ENCODE data around the gene SEC16B. TPM values are rescaled to one million over a fixed set of nuclear protein-coding genes. Genes with fewer than 3 reads are reported as not detected.

Gene SEC16B
- total and polyA plus RNA-seq, 2 donors from 2014 or later, result 3.5 to 4.8 TPM

DNA sequence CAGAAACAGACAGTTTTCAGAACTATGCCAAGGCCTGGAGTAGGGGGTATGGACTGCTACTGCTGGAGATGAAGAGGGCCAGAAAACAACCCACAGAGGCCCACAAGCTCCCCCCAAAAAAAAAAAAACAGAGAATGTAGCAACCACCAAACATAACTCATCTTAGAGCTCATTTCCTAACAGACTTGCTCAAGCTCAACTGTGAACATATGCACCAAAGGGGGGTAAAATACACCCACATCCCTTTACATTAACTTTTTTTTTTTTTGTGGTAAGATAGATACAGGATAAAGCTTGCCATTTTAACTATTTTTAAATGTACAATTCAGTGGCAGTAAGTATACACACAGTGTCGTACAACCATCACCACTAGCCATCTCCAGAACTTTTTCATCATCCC, 36.0 kb downstream of the SEC16B start:
- DNase-seq, result no peak
- Histone ChIP-seq H3K4me1 (ENCODE audit: control insufficient read depth in 2 of 3, insufficient read depth in 2 of 3, low read depth in 1 of 3, low read length in 3 of 3) (no peaks in the 10 kb centered on the region), H3K9me3 (ENCODE audit: control insufficient read depth in 2 of 3, insufficient read depth in 1 of 3, low read length in 3 of 3) (no peaks in the 10 kb centered on the region), H3K4me3 (ENCODE audit: low read length in 3 of 3) (no peak overlapping the region), H3K27ac (ENCODE audit: low read depth in 2 of 2, low read length in 2 of 2) (no peak overlapping the region), H3K27me3 (ENCODE audit: control insufficient read depth, insufficient read depth, low read length) (no peaks in the 10 kb centered on the region), H3K9ac (ENCODE audit: low read length in 3 of 3) (no peak overlapping the region), H3K36me3 (ENCODE audit: control insufficient read depth in 2 of 3, insufficient read depth in 3 of 3, low read length in 3 of 3) (peaks cover 0 to 27% (median 13%) of the 10 kb centered on the region in 3 donors)
- intact Hi-C loops (cut with DNase I), result no loop called here
- FAIRE-seq, result no peak
- TF ChIP-seq, protein P1, sequence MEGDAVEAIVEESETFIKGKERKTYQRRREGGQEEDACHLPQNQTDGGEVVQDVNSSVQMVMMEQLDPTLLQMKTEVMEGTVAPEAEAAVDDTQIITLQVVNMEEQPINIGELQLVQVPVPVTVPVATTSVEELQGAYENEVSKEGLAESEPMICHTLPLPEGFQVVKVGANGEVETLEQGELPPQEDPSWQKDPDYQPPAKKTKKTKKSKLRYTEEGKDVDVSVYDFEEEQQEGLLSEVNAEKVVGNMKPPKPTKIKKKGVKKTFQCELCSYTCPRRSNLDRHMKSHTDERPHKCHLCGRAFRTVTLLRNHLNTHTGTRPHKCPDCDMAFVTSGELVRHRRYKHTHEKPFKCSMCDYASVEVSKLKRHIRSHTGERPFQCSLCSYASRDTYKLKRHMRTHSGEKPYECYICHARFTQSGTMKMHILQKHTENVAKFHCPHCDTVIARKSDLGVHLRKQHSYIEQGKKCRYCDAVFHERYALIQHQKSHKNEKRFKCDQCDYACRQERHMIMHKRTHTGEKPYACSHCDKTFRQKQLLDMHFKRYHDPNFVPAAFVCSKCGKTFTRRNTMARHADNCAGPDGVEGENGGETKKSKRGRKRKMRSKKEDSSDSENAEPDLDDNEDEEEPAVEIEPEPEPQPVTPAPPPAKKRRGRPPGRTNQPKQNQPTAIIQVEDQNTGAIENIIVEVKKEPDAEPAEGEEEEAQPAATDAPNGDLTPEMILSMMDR (IDR thresholded peaks at IDR 0.05; ENCODE audit: borderline replicate concordance, extremely low read depth, insufficient read depth), result no peak

DNA sequence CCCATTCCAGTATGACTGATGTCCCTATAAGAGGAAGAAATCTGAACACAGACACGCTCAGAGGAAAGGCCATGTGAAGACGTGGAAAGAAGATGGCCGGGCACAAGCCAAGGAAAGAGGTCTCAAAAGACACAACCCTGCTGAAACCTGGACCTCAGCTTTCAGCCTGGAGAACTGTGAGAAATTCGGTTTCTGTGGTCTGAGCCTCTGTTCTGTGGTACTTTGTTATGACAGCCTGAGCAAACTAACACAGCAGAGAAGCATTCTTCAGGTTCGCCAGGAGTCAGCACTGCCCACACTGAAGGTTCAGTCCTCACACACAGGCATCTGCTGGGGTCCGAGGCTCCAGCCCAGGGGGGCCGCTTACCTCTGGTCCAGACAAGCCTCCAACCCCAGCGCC, 37.7 kb downstream of the SEC16B start:
- FAIRE-seq (no peak), DNase-seq (no peak)
- no peak overlapping the region for H3K4me3 ChIP-seq (ENCODE audit: low read length in 3 of 3)
- no peak overlapping the region for H3K9ac ChIP-seq (ENCODE audit: low read length in 3 of 3)
- H3K4me1 ChIP-seq (ENCODE audit: control insufficient read depth in 2 of 3, insufficient read depth in 2 of 3, low read depth in 1 of 3, low read length in 3 of 3), result no peaks in the 10 kb centered on the region
- no peaks in the 10 kb centered on the region for H3K9me3 ChIP-seq (ENCODE audit: control insufficient read depth in 2 of 3, insufficient read depth in 1 of 3, low read length in 3 of 3)
- TF ChIP-seq, protein P1 (IDR thresholded peaks at IDR 0.05; ENCODE audit: borderline replicate concordance, extremely low read depth, insufficient read depth), result no peak
- H3K27ac ChIP-seq (ENCODE audit: low read depth in 2 of 2, low read length in 2 of 2), result no peak overlapping the region
- peaks cover 0 to 27% (median 13%) of the 10 kb centered on the region in 3 donors for H3K36me3 ChIP-seq (ENCODE audit: control insufficient read depth in 2 of 3, insufficient read depth in 3 of 3, low read length in 3 of 3)
- intact Hi-C loops (cut with DNase I), result no loop called here
- no peaks in the 10 kb centered on the region for H3K27me3 ChIP-seq (ENCODE audit: control insufficient read depth, insufficient read depth, low read length)

DNA sequence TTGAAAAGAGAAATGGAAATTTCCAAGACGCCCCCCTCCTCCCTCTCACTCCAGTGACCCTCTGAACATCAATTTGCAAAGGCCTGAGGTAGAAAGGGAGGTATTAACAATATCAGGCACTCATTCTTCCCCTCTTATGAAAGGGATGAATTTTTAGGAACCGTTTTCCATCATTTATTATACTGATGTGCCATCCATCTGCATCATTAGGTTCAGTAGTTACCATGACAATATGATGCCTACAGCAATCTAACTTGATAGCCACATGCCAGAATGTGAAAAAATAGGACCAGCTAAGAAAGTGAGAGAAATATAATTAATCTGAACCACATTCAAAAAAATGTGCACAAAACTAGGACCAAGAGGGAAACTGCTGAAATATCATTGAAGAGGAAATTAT, 40.9 kb downstream of the SEC16B start:
- FAIRE-seq, result no peak
- Histone ChIP-seq H3K9ac (ENCODE audit: low read length in 3 of 3) (no peak overlapping the region), H3K4me3 (ENCODE audit: low read length in 3 of 3) (no peak overlapping the region), H3K36me3 (ENCODE audit: control insufficient read depth in 2 of 3, insufficient read depth in 3 of 3, low read length in 3 of 3) (peaks cover 0 to 18% (median 8%) of the 10 kb centered on the region in 3 donors), H3K27ac (ENCODE audit: low read depth in 2 of 2, low read length in 2 of 2) (no peak overlapping the region), H3K4me1 (ENCODE audit: control insufficient read depth in 2 of 3, insufficient read depth in 2 of 3, low read depth in 1 of 3, low read length in 3 of 3) (no peaks in the 10 kb centered on the region), H3K9me3 (ENCODE audit: control insufficient read depth in 2 of 3, insufficient read depth in 1 of 3, low read length in 3 of 3) (no peaks in the 10 kb centered on the region), H3K27me3 (ENCODE audit: control insufficient read depth, insufficient read depth, low read length) (no peaks in the 10 kb centered on the region)
- TF ChIP-seq, protein P1 (IDR thresholded peaks at IDR 0.05; ENCODE audit: borderline replicate concordance, extremely low read depth, insufficient read depth), result no peak
- DNase-seq, result no peak
- intact Hi-C loops (cut with DNase I), result no loop called here

DNA sequence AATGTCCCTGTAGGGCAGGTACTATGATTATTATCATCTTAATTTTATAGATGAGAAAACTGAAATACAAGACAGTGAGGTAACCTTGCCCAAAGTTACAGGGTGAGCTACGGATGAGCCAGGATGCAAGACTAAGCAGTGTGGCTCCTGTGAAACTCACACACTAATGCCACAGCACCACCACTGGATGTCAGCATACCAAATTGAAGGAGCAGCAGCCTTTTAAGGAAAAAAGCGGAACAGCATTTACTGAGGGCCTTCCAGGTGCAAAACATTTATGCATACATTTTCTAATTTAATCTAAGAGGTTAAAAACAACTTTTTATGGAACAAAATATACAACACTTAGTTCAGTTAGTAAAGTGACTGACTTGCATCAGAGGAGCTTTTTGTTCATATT, 41.7 kb downstream of the SEC16B start:
- no peak overlapping the region for H3K27ac ChIP-seq (ENCODE audit: low read depth in 2 of 2, low read length in 2 of 2)
- intact Hi-C loops (cut with DNase I), result no loop called here
- DNase-seq (no peak), FAIRE-seq (no peak)
- TF ChIP-seq, protein P1 (IDR thresholded peaks at IDR 0.05; ENCODE audit: borderline replicate concordance, extremely low read depth, insufficient read depth), result no peak
- H3K27me3 ChIP-seq (ENCODE audit: control insufficient read depth, insufficient read depth, low read length), result no peaks in the 10 kb centered on the region
- H3K9me3 ChIP-seq (ENCODE audit: control insufficient read depth in 2 of 3, insufficient read depth in 1 of 3, low read length in 3 of 3), result no peaks in the 10 kb centered on the region
- peaks cover 0 to 18% (median 6%) of the 10 kb centered on the region in 3 donors for H3K36me3 ChIP-seq (ENCODE audit: control insufficient read depth in 2 of 3, insufficient read depth in 3 of 3, low read length in 3 of 3)
- no peak overlapping the region for H3K9ac ChIP-seq (ENCODE audit: low read length in 3 of 3)
- H3K4me3 ChIP-seq (ENCODE audit: low read length in 3 of 3), result no peak overlapping the region
- H3K4me1 ChIP-seq (ENCODE audit: control insufficient read depth in 2 of 3, insufficient read depth in 2 of 3, low read depth in 1 of 3, low read length in 3 of 3), result no peaks in the 10 kb centered on the region

All from kidney (tissue), 14 donors.